ENCODE results near the gene SLC16A6. TPM values are rescaled to one million over a fixed set of nuclear protein-coding genes. Genes with fewer than 3 reads are reported as not detected.
"Not testable (repeated sequence)": the region's sequence is repeated elsewhere in the genome, so short reads cannot be mapped to it uniquely, and the experiment has no call there.

The SLC16A6 gene
- total RNA-seq, 1 donor from 2014 or later = 11.0 TPM

GRCh38 chr17:68314916-68315535 lies 24.1 kb upstream of the SLC16A6 start:
- POLR2A ChIA-PET = no interaction called here

GRCh38 chr17:68310152-68310551 lies 19.2 kb upstream of the SLC16A6 start:
- Mint-ChIP-seq H3K27me3 (no peaks in the 10 kb centered on the region), H3K36me3 (ENCODE audit: low read depth) (peaks cover 14% of the 10 kb centered on the region), H3K9me3 (no peaks in the 10 kb centered on the region), H3K4me1 (peaks cover 9% of the 10 kb centered on the region), H3K27ac (no peak overlapping the region), H3K4me3 (no peak overlapping the region)
- intact Hi-C loops (cut with micrococcal nuclease) = no loop called here
- ChIA-PET POLR2A (no interaction called here), CTCF (no interaction called here)
- no peak for ATAC-seq (ENCODE audit: low read depth)
- no peak for DNase-seq
- TF ChIP-seq CTCF (IDR thresholded peaks at IDR 0.05) = no peak

More at GRCh38 chr17:68314916-68315535, 24.1 kb upstream of the SLC16A6 start:
- Mint-ChIP-seq H3K27ac (no peak overlapping the region), H3K9me3 (no peaks in the 10 kb centered on the region), H3K4me1 (peaks cover 30% of the 10 kb centered on the region), H3K27me3 (peaks cover 1% of the 10 kb centered on the region), H3K4me3 (no peak overlapping the region), H3K36me3 (ENCODE audit: low read depth) (no peaks in the 10 kb centered on the region)
- CTCF ChIA-PET = interaction anchor here (1.0 kb wide), 1 partner anchor 55 kb away, joined by 3 read pairs; no protein-coding TSS in a partner anchor
- DNase-seq (no peak), ATAC-seq (ENCODE audit: low read depth) (no peak)
- intact Hi-C loops (cut with micrococcal nuclease) = loop anchor here (2.0 to 5.0 kb wide), 2 partner anchors 22 to 42 kb away; no protein-coding TSS in a partner anchor
- no peak for TF ChIP-seq CTCF (IDR thresholded peaks at IDR 0.05)

DNA sequence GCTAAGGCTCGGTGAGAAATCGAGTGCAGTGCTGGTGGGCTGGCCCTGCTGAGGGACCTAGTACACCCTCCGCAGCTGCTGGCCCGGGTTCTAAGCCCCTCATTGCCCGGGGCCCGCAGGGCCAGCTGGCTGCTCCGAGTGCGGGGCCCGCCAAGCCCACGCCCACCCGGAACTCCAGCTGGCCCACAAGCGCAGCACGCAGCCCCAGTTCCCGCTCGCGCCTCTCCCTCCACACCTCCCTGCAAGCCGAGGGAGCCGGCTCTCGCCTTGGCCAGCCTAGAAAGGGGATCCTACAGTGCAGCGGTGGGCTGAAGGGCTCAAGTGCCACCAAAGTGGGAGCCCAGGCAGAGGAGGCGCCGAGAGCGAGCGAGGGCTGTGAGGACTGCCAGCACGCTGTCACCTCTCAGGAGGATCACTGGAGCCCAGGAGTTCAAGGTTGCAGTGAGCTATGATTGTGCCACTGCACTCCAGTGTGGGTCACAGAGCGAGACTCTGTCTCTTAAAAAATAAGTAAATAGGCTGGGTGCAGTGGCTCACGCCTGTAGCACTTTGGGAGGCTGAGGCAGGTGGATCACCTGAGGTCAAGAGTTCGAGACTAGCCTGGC lies 18.2 kb upstream of the SLC16A6 start:
- H3K27ac Mint-ChIP-seq; ATAC-seq (ENCODE audit: low read depth); intact Hi-C loops (cut with micrococcal nuclease); H3K4me1 Mint-ChIP-seq; DNase-seq; H3K27me3 Mint-ChIP-seq; CTCF ChIA-PET; H3K4me3 Mint-ChIP-seq; POLR2A ChIA-PET; H3K9me3 Mint-ChIP-seq: not testable (repeated sequence)
- H3K36me3 Mint-ChIP-seq (ENCODE audit: low read depth) = peaks cover 14% of the 10 kb centered on the region

DNA sequence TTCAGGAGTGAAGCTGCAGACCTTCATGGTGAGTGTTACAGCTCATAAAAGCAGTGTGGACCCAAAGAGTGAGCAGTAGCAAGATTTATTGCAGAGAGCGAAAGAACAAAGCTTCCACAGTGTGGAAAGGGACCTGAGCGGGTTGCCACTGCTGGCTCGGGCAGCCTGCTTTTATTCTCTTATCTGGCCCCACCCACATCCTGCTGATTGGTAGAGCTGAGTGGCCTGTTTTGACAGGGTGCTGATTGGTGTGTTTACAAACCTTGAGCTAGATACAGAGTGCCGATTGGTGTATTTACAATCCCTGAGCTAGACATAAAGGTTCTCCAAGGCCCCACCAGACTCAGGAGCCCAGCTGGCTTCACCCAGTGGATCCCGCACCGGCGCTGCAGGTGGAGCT lies 17.6 kb upstream of the SLC16A6 start:
- not testable (repeated sequence) for H3K27me3 Mint-ChIP-seq
- H3K36me3 Mint-ChIP-seq (ENCODE audit: low read depth) = peaks cover 14% of the 10 kb centered on the region

GRCh38 chr17:68307443-68307842 lies 16.5 kb upstream of the SLC16A6 start:
- no peak for DNase-seq
- intact Hi-C loops (cut with micrococcal nuclease) = no loop called here
- Mint-ChIP-seq H3K27ac (no peak overlapping the region), H3K36me3 (ENCODE audit: low read depth) (peaks cover 14% of the 10 kb centered on the region), H3K4me1 (no peaks in the 10 kb centered on the region), H3K27me3 (no peaks in the 10 kb centered on the region), H3K4me3 (no peak overlapping the region), H3K9me3 (no peaks in the 10 kb centered on the region)
- ChIA-PET CTCF (no interaction called here), POLR2A (no interaction called here)
- no peak for TF ChIP-seq CTCF (IDR thresholded peaks at IDR 0.05)
- no peak for ATAC-seq (ENCODE audit: low read depth)

More for the DNA sequence above, 17.6 kb upstream of the SLC16A6 start:
- H3K4me1 Mint-ChIP-seq; H3K9me3 Mint-ChIP-seq; POLR2A ChIA-PET; ATAC-seq (ENCODE audit: low read depth); intact Hi-C loops (cut with micrococcal nuclease); H3K27ac Mint-ChIP-seq; H3K4me3 Mint-ChIP-seq; CTCF ChIA-PET; DNase-seq: not testable (repeated sequence)

DNA sequence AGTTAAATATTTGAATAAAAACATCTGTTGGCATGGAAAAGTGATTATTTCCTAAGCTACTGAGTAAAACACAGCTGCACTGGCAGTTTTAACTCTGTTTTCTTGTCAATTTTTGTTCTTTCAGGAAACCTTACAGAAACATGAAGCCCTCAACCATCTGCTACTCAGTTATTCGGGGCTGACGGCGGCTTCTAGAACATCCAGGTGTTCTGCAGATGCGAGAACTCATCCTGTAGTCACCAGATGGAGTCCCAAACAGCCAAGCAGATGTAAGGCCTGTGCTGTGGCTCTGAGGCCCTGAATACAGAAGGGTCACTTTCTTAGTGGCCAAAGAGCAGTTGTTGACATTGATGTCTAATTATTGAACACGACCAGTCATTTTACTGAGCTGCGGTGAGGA lies 15.9 kb upstream of the SLC16A6 start:
- intact Hi-C loops (cut with micrococcal nuclease) = no loop called here
- Mint-ChIP-seq H3K4me1 (no peaks in the 10 kb centered on the region), H3K4me3 (no peak overlapping the region), H3K27me3 (no peaks in the 10 kb centered on the region), H3K27ac (no peak overlapping the region), H3K36me3 (ENCODE audit: low read depth) (peaks cover 14% of the 10 kb centered on the region), H3K9me3 (no peaks in the 10 kb centered on the region)
- no peak for ATAC-seq (ENCODE audit: low read depth)
- no peak for DNase-seq
- TF ChIP-seq CTCF (IDR thresholded peaks at IDR 0.05) = no peak
- ChIA-PET POLR2A (no interaction called here), CTCF (no interaction called here)
